Caco-2 (cell line): ENCODE results near the gene SV2B. TPM values are rescaled to one million over a fixed set of nuclear protein-coding genes. Genes with fewer than 3 reads are reported as not detected.

Experiments
- BruUV-seq: library from RNA; stranded (reverse); fragments of 400-500 nt; replicated peaks from 2 replicates; lab custom pipeline; 2021; lab: Mats Ljungman, UMichigan
- CTCF ChIA-PET: fragments of 300-600 bp; sonication (Branson Sonifier 250); formaldehyde crosslinking; loops from one replicate; lab custom pipeline; 2022; ENCODE audit warnings: antibody characterized with exemption; lab: Charles Lee
- POLR2A ChIA-PET: fragments of 300-600 bp; sonication (Branson Sonifier 250); formaldehyde crosslinking; loops from one replicate; lab custom pipeline; 2022; ENCODE audit warnings: antibody characterized with exemption; lab: Charles Lee
- DNase-seq, 2 experiments: peaks; one replicate each; pipeline versions ENCODE4 v3.0.0 to v3.0.0-alpha.2; 2020 to 2022
- H3K27me3 ChIP-seq: replicated peaks from 2 replicates; pipeline ENCODE4 v1.6.0; 2011; ENCODE audit warnings: low read length; ENCODE audit not compliant: control insufficient read depth, insufficient read depth
- H3K36me3 ChIP-seq: 2 replicates; pipeline ENCODE4 v1.5.1; 2011; ENCODE audit warnings: low read length; ENCODE audit not compliant: control insufficient read depth, insufficient read depth
- H3K4me1 ChIP-seq: fragments of 250-450 bp; sonication (Bioruptor Pico); 2 replicates; pipeline ENCODE4 v1.5.1; 2020; ENCODE audit warnings: mild to moderate bottlenecking
- H3K4me3 ChIP-seq: 2 replicates; pipeline ENCODE4 v1.5.1; 2011; ENCODE audit warnings: low read depth, mild to moderate bottlenecking, control low read depth, low read length
- H3K9me3 ChIP-seq: fragments of 250-450 bp; sonication (Bioruptor Pico); 2 replicates; pipeline ENCODE4 v1.5.1; 2020; ENCODE audit warnings: mild to moderate bottlenecking, moderate library complexity
- H3K27ac Mint-ChIP-seq: one replicate; pipeline ENCODE4 v1.8.0; 2022; ENCODE audit warnings: mixed read lengths; ENCODE audit not compliant: unreplicated experiment
- H3K27me3 Mint-ChIP-seq: one replicate; pipeline ENCODE4 v1.8.0; 2022; ENCODE audit warnings: mixed read lengths; ENCODE audit not compliant: insufficient read depth, unreplicated experiment
- H3K36me3 Mint-ChIP-seq: one replicate; pipeline ENCODE4 v1.8.0; 2022; ENCODE audit warnings: mild to moderate bottlenecking, mixed read lengths; ENCODE audit not compliant: insufficient read depth, unreplicated experiment
- H3K4me1 Mint-ChIP-seq: one replicate; pipeline ENCODE4 v1.8.0; 2022; ENCODE audit warnings: low read depth, mixed read lengths; ENCODE audit not compliant: unreplicated experiment
- H3K4me3 Mint-ChIP-seq: one replicate; pipeline ENCODE4 v1.8.0; 2022; ENCODE audit warnings: mild to moderate bottlenecking, moderate library complexity, mixed read lengths; ENCODE audit not compliant: unreplicated experiment
- H3K9me3 Mint-ChIP-seq: one replicate; pipeline ENCODE4 v1.8.0; 2022; ENCODE audit warnings: mixed read lengths; ENCODE audit not compliant: unreplicated experiment
- CTCF ChIP-seq, 2 experiments: fragments of 200-600 bp in 1 of 2; IDR thresholded peaks; 1 replicate in 1 of 2; 2 replicates in 1 of 2; pipeline versions ENCODE4 v1.5.1 to v1.8.0; 2011 to 2022; ENCODE audit warnings: antibody characterized with exemption in 1 of 2, control low read depth in 1 of 2, inconsistent platforms in 1 of 2, low read depth in 1 of 2, low read length in 1 of 2, mild to moderate bottlenecking in 1 of 2, moderate library complexity in 1 of 2; ENCODE audit not compliant: insufficient read depth in 1 of 2, severe bottlenecking in 1 of 2, unreplicated experiment in 1 of 2
- intact Hi-C: fragments of 100-400 bp; cut with micrococcal nuclease; formaldehyde crosslinking; loops from one replicate; pipeline ENCODE4 v1.10.0; 2022; ENCODE audit not compliant: unreplicated experiment
- total RNA-seq: library from RNA; stranded (reverse); gene quantifications from 2 replicates; pipeline ENCODE4 v1.2.3, GENCODE V29; 2022

SV2B gene
- total RNA-seq, 1 experiment from 2014 or later: not detected

- intact Hi-C loops: no loop called here
These were observed 82.0 kb downstream of the SV2B start for GRCh38 chr15:91182101-91182500.

GRCh38 chr15:91183596-91183995 lies 83.5 kb downstream of the SV2B start:
- ChIA-PET POLR2A (no interaction called here), CTCF (no interaction called here)
- H3K4me3 ChIP-seq: no peak overlapping the region
- no peaks in the 10 kb centered on the region for H3K27me3 ChIP-seq
- H3K4me1 ChIP-seq: no peaks in the 10 kb centered on the region
- H3K4me3 Mint-ChIP-seq: no peak overlapping the region
- intact Hi-C loops: no loop called here
- H3K36me3 Mint-ChIP-seq: no peaks in the 10 kb centered on the region
- DNase-seq: no peak
- no peak for TF ChIP-seq CTCF (IDR thresholded peaks at IDR 0.05; ENCODE audit: insufficient read depth in 1 of 2, low read depth in 1 of 2, low read length in 1 of 2, severe bottlenecking in 1 of 2, unreplicated experiment in 1 of 2)
- no TSS peak for BruUV-seq
- no peaks in the 10 kb centered on the region for H3K9me3 ChIP-seq
- no peak overlapping the region for H3K27ac Mint-ChIP-seq
- H3K27me3 Mint-ChIP-seq: peaks cover 17% of the 10 kb centered on the region
- no peaks in the 10 kb centered on the region for H3K9me3 Mint-ChIP-seq
- no peaks in the 10 kb centered on the region for H3K36me3 ChIP-seq
- no peaks in the 10 kb centered on the region for H3K4me1 Mint-ChIP-seq

More at GRCh38 chr15:91182101-91182500, 82.0 kb downstream of the SV2B start:
- no peaks in the 10 kb centered on the region for H3K36me3 ChIP-seq
- Mint-ChIP-seq H3K36me3 (no peaks in the 10 kb centered on the region), H3K4me3 (no peak overlapping the region), H3K27ac (no peak overlapping the region), H3K4me1 (no peaks in the 10 kb centered on the region), H3K27me3 (peaks cover 17% of the 10 kb centered on the region), H3K9me3 (no peaks in the 10 kb centered on the region)
- no peaks in the 10 kb centered on the region for H3K9me3 ChIP-seq
- H3K4me1 ChIP-seq: no peaks in the 10 kb centered on the region
- CTCF ChIA-PET: no interaction called here
- POLR2A ChIA-PET: no interaction called here
- TF ChIP-seq CTCF (IDR thresholded peaks at IDR 0.05; ENCODE audit: insufficient read depth in 1 of 2, low read depth in 1 of 2, low read length in 1 of 2, severe bottlenecking in 1 of 2, unreplicated experiment in 1 of 2): no peak
- no peak for DNase-seq
- no TSS peak for BruUV-seq
- H3K4me3 ChIP-seq: no peak overlapping the region
- no peaks in the 10 kb centered on the region for H3K27me3 ChIP-seq

- H3K9me3 Mint-ChIP-seq: no peaks in the 10 kb centered on the region
- intact Hi-C loops: no loop called here
- H3K27me3 ChIP-seq: no peaks in the 10 kb centered on the region
- no peak overlapping the region for H3K27ac Mint-ChIP-seq
- DNase-seq: no peak
- peaks cover 19% of the 10 kb centered on the region for H3K27me3 Mint-ChIP-seq
- H3K4me3 ChIP-seq: no peak overlapping the region
- no peaks in the 10 kb centered on the region for H3K36me3 Mint-ChIP-seq
- no peaks in the 10 kb centered on the region for H3K4me1 Mint-ChIP-seq
- POLR2A ChIA-PET: no interaction called here
- CTCF ChIA-PET: no interaction called here
- H3K4me3 Mint-ChIP-seq: no peak overlapping the region
- BruUV-seq: no TSS peak
- TF ChIP-seq CTCF (IDR thresholded peaks at IDR 0.05; ENCODE audit: insufficient read depth in 1 of 2, low read depth in 1 of 2, low read length in 1 of 2, severe bottlenecking in 1 of 2, unreplicated experiment in 1 of 2): no peak
- no peaks in the 10 kb centered on the region for H3K4me1 ChIP-seq
- H3K9me3 ChIP-seq: no peaks in the 10 kb centered on the region
- no peaks in the 10 kb centered on the region for H3K36me3 ChIP-seq
These were observed 84.4 kb downstream of the SV2B start for GRCh38 chr15:91184441-91184840.
